ENCODE data around the gene GNG12. TPM values are rescaled to one million over a fixed set of nuclear protein-coding genes. Genes with fewer than 3 reads are reported as not detected.

GNG12 gene
- total and polyA plus RNA-seq, 2 donors (not counting 1 experiment from before 2014, with no cell fraction given) = not detected

DNA sequence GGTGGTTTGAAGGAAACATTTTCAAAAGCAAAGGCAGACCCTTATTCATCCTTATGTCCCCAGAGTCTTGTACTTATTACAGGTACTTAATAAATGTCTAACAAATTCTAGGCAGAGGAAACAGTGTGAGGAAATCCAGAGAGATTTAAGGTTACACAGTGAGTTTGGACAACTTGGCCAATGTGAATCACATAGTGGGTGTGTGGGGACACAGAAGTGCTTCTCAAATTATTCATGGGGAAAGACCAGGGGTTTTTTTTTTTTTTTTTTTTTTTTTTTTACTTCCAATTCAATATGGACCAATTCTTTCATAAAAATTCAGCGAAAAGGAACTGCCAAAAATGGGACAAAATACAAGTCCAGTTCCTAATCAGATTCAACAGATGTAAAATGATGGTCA is 15.1 kb downstream of the GNG12 start:
- ATAC-seq (ENCODE audit: low read depth) = no peak
- POLR2A ChIA-PET = no interaction called here
- TF ChIP-seq, protein P1, sequence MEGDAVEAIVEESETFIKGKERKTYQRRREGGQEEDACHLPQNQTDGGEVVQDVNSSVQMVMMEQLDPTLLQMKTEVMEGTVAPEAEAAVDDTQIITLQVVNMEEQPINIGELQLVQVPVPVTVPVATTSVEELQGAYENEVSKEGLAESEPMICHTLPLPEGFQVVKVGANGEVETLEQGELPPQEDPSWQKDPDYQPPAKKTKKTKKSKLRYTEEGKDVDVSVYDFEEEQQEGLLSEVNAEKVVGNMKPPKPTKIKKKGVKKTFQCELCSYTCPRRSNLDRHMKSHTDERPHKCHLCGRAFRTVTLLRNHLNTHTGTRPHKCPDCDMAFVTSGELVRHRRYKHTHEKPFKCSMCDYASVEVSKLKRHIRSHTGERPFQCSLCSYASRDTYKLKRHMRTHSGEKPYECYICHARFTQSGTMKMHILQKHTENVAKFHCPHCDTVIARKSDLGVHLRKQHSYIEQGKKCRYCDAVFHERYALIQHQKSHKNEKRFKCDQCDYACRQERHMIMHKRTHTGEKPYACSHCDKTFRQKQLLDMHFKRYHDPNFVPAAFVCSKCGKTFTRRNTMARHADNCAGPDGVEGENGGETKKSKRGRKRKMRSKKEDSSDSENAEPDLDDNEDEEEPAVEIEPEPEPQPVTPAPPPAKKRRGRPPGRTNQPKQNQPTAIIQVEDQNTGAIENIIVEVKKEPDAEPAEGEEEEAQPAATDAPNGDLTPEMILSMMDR (IDR thresholded peaks at IDR 0.05) = no peak
- TF ChIP-seq EZH2 (IDR thresholded peaks at IDR 0.05; ENCODE audit: borderline replicate concordance, insufficient read depth, low read depth, low read length, poor library complexity, severe bottlenecking) = no peak

DNA sequence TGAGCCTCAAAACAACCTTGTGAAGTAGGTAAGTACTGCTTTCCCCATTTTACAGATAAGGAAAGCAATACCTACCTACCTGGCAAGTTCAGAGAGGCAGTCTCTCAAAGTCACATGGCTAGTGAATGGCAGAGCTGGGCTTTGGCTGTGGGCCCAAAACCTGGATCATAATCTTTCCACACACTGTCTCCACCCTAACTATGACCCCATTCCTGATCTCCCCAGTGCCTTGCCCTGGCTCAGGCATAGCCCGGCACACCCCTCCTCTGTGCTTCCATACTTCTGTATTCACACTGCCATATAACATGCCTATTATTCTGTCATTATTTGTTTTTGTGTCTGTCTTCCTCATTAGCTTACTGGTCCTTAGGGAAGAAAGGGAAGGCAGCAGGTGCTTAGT is 15.9 kb downstream of the GNG12 start:
- ATAC-seq (ENCODE audit: low read depth) (no peak), DNase-seq (no peak)
- H3K27ac Mint-ChIP-seq = no peak overlapping the region
- no CpG with 5 or more reads among the region's 1 CpG for WGBS (ENCODE audit: insufficient coverage)
- no peak for TF ChIP-seq EZH2 (IDR thresholded peaks at IDR 0.05; ENCODE audit: borderline replicate concordance, insufficient read depth, low read depth, low read length, poor library complexity, severe bottlenecking)
- TF ChIP-seq, protein P1 (IDR thresholded peaks at IDR 0.05) = no peak
- no peaks in the 10 kb centered on the region for H3K9me3 Mint-ChIP-seq (ENCODE audit: insufficient read depth)
- Histone ChIP-seq H3K27ac (ENCODE audit: low read length in 2 of 2) (no peak overlapping the region), H3K9me3 (ENCODE audit: control extremely low read depth in 1 of 3, control insufficient read depth in 2 of 3, insufficient read depth in 1 of 3, low read length in 2 of 3) (peaks cover 0 to 4% (median 0%) of the 10 kb centered on the region in 3 donors), H3K4me1 (ENCODE audit: control insufficient read depth in 2 of 2, insufficient read depth in 2 of 2, low read length in 2 of 2) (no peaks in the 10 kb centered on the region), H3K4me2 (replicated peaks; ENCODE audit: low read depth, low read length, poor library complexity, severe bottlenecking) (no peak overlapping the region), H2AFZ (ENCODE audit: insufficient read depth, low read depth, low read length, poor library complexity, severe bottlenecking) (no peak overlapping the region), H3K79me2 (ENCODE audit: control insufficient read depth, insufficient read depth, low read length) (no peaks in the 10 kb centered on the region), H3K27me3 (replicated peaks in 1 of 4; ENCODE audit: control extremely low read depth in 1 of 4, control insufficient read depth in 3 of 4, insufficient read depth in 4 of 4, low read length in 3 of 4) (no peaks in the 10 kb centered on the region), H3K36me3 (replicated peaks in 1 of 2; ENCODE audit: control extremely low read depth in 1 of 2, control insufficient read depth in 1 of 2, extremely low read depth in 1 of 2, insufficient read depth in 2 of 2, low read length in 1 of 2) (no peaks in the 10 kb centered on the region), H3K4me3 (ENCODE audit: control extremely low read depth in 1 of 5, extremely low read depth in 1 of 5, insufficient read depth in 1 of 5, low read depth in 2 of 5, low read length in 4 of 5) (no peak overlapping the region), H4K20me1 (ENCODE audit: control insufficient read depth, insufficient read depth, low read length, poor library complexity, severe bottlenecking) (no peaks in the 10 kb centered on the region), H3K9ac (ENCODE audit: low read length) (no peak overlapping the region)
- intact Hi-C loops (cut with micrococcal nuclease) = no loop called here
- CTCF ChIA-PET = no interaction called here
- H3K4me3 Mint-ChIP-seq = no peak overlapping the region
- H3K4me1 Mint-ChIP-seq = no peaks in the 10 kb centered on the region
- POLR2A ChIA-PET = no interaction called here
- peaks cover 17% of the 10 kb centered on the region for H3K27me3 Mint-ChIP-seq

More for the DNA sequence above, 15.1 kb downstream of the GNG12 start:
- Histone ChIP-seq H4K20me1 (ENCODE audit: control insufficient read depth, insufficient read depth, low read length, poor library complexity, severe bottlenecking) (no peaks in the 10 kb centered on the region), H3K4me3 (ENCODE audit: control extremely low read depth in 1 of 5, extremely low read depth in 1 of 5, insufficient read depth in 1 of 5, low read depth in 2 of 5, low read length in 4 of 5) (no peak overlapping the region), H2AFZ (ENCODE audit: insufficient read depth, low read depth, low read length, poor library complexity, severe bottlenecking) (no peak overlapping the region), H3K36me3 (replicated peaks in 1 of 2; ENCODE audit: control extremely low read depth in 1 of 2, control insufficient read depth in 1 of 2, extremely low read depth in 1 of 2, insufficient read depth in 2 of 2, low read length in 1 of 2) (no peaks in the 10 kb centered on the region), H3K9me3 (ENCODE audit: control extremely low read depth in 1 of 3, control insufficient read depth in 2 of 3, insufficient read depth in 1 of 3, low read length in 2 of 3) (peaks cover 0 to 4% (median 0%) of the 10 kb centered on the region in 3 donors), H3K27ac (ENCODE audit: low read length in 2 of 2) (no peak overlapping the region), H3K79me2 (ENCODE audit: control insufficient read depth, insufficient read depth, low read length) (no peaks in the 10 kb centered on the region), H3K4me1 (ENCODE audit: control insufficient read depth in 2 of 2, insufficient read depth in 2 of 2, low read length in 2 of 2) (no peaks in the 10 kb centered on the region), H3K4me2 (replicated peaks; ENCODE audit: low read depth, low read length, poor library complexity, severe bottlenecking) (no peak overlapping the region), H3K27me3 (replicated peaks in 1 of 4; ENCODE audit: control extremely low read depth in 1 of 4, control insufficient read depth in 3 of 4, insufficient read depth in 4 of 4, low read length in 3 of 4) (no peaks in the 10 kb centered on the region), H3K9ac (ENCODE audit: low read length) (no peak overlapping the region)
- DNase-seq = no peak
- CTCF ChIA-PET = no interaction called here
- WGBS (ENCODE audit: insufficient coverage) = no CpG with 5 or more reads among the region's 1 CpG
- H3K27ac Mint-ChIP-seq = no peak overlapping the region
- intact Hi-C loops (cut with micrococcal nuclease) = no loop called here
- H3K27me3 Mint-ChIP-seq = peaks cover 17% of the 10 kb centered on the region
- H3K4me1 Mint-ChIP-seq = no peaks in the 10 kb centered on the region
- no peak overlapping the region for H3K4me3 Mint-ChIP-seq
- no peaks in the 10 kb centered on the region for H3K9me3 Mint-ChIP-seq (ENCODE audit: insufficient read depth)
